ENCODE data around the gene WDFY1. TPM values are rescaled to one million over a fixed set of nuclear protein-coding genes. Genes with fewer than 3 reads are reported as not detected.
"Not testable (repeated sequence)": the region's sequence is repeated elsewhere in the genome, so short reads cannot be mapped to it uniquely, and the experiment has no call there.

The WDFY1 gene
- total RNA-seq, 1 experiment from 2014 or later: 23.6 TPM

GRCh38 chr2:223943135-223943534, 2.0 kb downstream of the WDFY1 start:
- no peak for DNase-seq

GRCh38 chr2:223941579-223942277, 3.4 kb downstream of the WDFY1 start:
- Histone ChIP-seq H3K36me3 (no peaks in the 10 kb centered on the region), H3K4me3 (no peak overlapping the region), H3K27me3 (no peaks in the 10 kb centered on the region), H3K9me3 (no peaks in the 10 kb centered on the region; the same call in 1 of the 2 replicates)
- DNase-seq: no peak

More at GRCh38 chr2:223943135-223943534, 2.0 kb downstream of the WDFY1 start:
- Histone ChIP-seq H3K27me3 (no peaks in the 10 kb centered on the region), H3K4me3 (peak overlapping the region; percentile 84), H3K36me3 (no peaks in the 10 kb centered on the region), H3K9me3 (no peaks in the 10 kb centered on the region; the same call in 1 of the 2 replicates)

- not testable (repeated sequence) for DNase-seq, H3K36me3 ChIP-seq
These were observed 5.7 kb downstream of the WDFY1 start for GRCh38 chr2:223939438-223939837.

GRCh38 chr2:223937535-223937934, 7.6 kb downstream of the WDFY1 start:
- no peak for DNase-seq
- Histone ChIP-seq H3K36me3 (no peaks in the 10 kb centered on the region), H3K9me3 (no peaks in the 10 kb centered on the region; the same call in 1 of the 2 replicates), H3K4me3 (no peak overlapping the region), H3K27me3 (no peaks in the 10 kb centered on the region)

More at GRCh38 chr2:223939438-223939837, 5.7 kb downstream of the WDFY1 start:
- H3K4me3 ChIP-seq, H3K9me3 ChIP-seq, H3K27me3 ChIP-seq: not testable (repeated sequence)

GRCh38 chr2:223936862-223937326, 8.2 kb downstream of the WDFY1 start:
- Histone ChIP-seq H3K4me3 (no peak overlapping the region), H3K9me3 (no peaks in the 10 kb centered on the region; the same call in 1 of the 2 replicates), H3K27me3 (no peaks in the 10 kb centered on the region), H3K36me3 (no peaks in the 10 kb centered on the region)
- no peak for DNase-seq

- H3K9me3 ChIP-seq: no peaks in the 10 kb centered on the region; the same call in 1 of the 2 replicates
- DNase-seq: no peak
- H3K27me3 ChIP-seq: no peaks in the 10 kb centered on the region
- H3K36me3 ChIP-seq: no peaks in the 10 kb centered on the region
- no peak overlapping the region for H3K4me3 ChIP-seq
These were observed 9.5 kb downstream of the WDFY1 start for GRCh38 chr2:223935459-223936125.

- no peak for DNase-seq
- H3K27me3 ChIP-seq: no peaks in the 10 kb centered on the region
- H3K4me3 ChIP-seq: no peak overlapping the region
- H3K9me3 ChIP-seq: no peaks in the 10 kb centered on the region; the same call in 1 of the 2 replicates
- H3K36me3 ChIP-seq: no peaks in the 10 kb centered on the region
These were observed 10.3 kb downstream of the WDFY1 start for GRCh38 chr2:223934870-223935269.

- no peak for DNase-seq
- Histone ChIP-seq H3K27me3 (no peaks in the 10 kb centered on the region), H3K9me3 (no peaks in the 10 kb centered on the region), H3K36me3 (no peaks in the 10 kb centered on the region), H3K4me3 (no peak overlapping the region)
These were observed 12.0 kb downstream of the WDFY1 start for GRCh38 chr2:223932816-223933800.

GRCh38 chr2:223930103-223930976, 14.8 kb downstream of the WDFY1 start:
- H3K4me3 ChIP-seq: no peak overlapping the region
- no peak for DNase-seq
- peaks cover 7% of the 10 kb centered on the region; the same call in 1 of the 2 replicates for H3K36me3 ChIP-seq
- H3K9me3 ChIP-seq: peaks cover 20% of the 10 kb centered on the region
- H3K27me3 ChIP-seq: no peaks in the 10 kb centered on the region

GRCh38 chr2:223929571-223930102, 15.5 kb downstream of the WDFY1 start:
- Histone ChIP-seq H3K4me3 (no peak overlapping the region), H3K9me3 (peaks cover 20% of the 10 kb centered on the region), H3K36me3 (peaks cover 8% of the 10 kb centered on the region; the same call in 1 of the 2 replicates), H3K27me3 (no peaks in the 10 kb centered on the region)
- no peak for DNase-seq

GRCh38 chr2:223928113-223929006, 16.8 kb downstream of the WDFY1 start:
- no peak for DNase-seq

GRCh38 chr2:223925106-223925505, 20.0 kb downstream of the WDFY1 start:
- no peaks in the 10 kb centered on the region for H3K27me3 ChIP-seq
- H3K9me3 ChIP-seq: peaks cover 20% of the 10 kb centered on the region
- peaks cover 8% of the 10 kb centered on the region; the same call in 1 of the 2 replicates for H3K36me3 ChIP-seq
- H3K4me3 ChIP-seq: no peak overlapping the region
- DNase-seq: no peak

More at GRCh38 chr2:223928113-223929006, 16.8 kb downstream of the WDFY1 start:
- Histone ChIP-seq H3K4me3 (no peak overlapping the region), H3K36me3 (peaks cover 8% of the 10 kb centered on the region; the same call in 1 of the 2 replicates), H3K9me3 (peaks cover 20% of the 10 kb centered on the region), H3K27me3 (no peaks in the 10 kb centered on the region)

GRCh38 chr2:223923976-223924375, 21.2 kb downstream of the WDFY1 start:
- H3K27me3 ChIP-seq: no peaks in the 10 kb centered on the region
- H3K4me3 ChIP-seq: no peak overlapping the region
- H3K9me3 ChIP-seq: peaks cover 20% of the 10 kb centered on the region
- DNase-seq: no peak
- peaks cover 8% of the 10 kb centered on the region; the same call in 1 of the 2 replicates for H3K36me3 ChIP-seq

- peaks cover 8% of the 10 kb centered on the region for H3K36me3 ChIP-seq
- peaks cover 14% of the 10 kb centered on the region for H3K9me3 ChIP-seq
These were observed 22.8 kb downstream of the WDFY1 start for GRCh38 chr2:223922308-223922707.

More at GRCh38 chr2:223922308-223922707, 22.8 kb downstream of the WDFY1 start:
- no peak overlapping the region for H3K4me3 ChIP-seq
- no peak for DNase-seq
- H3K27me3 ChIP-seq: no peaks in the 10 kb centered on the region
